Measurements from ENCODE around the gene RNF212. TPM values are rescaled to one million over a fixed set of nuclear protein-coding genes. Genes with fewer than 3 reads are reported as not detected.

Gene RNF212
- total and polyA plus RNA-seq, 9 of the 15 experiments (the other 6 are each of a cell fraction or from before 2014, with no cell fraction given) = 0.04 TPM; not detected in 8

DNA sequence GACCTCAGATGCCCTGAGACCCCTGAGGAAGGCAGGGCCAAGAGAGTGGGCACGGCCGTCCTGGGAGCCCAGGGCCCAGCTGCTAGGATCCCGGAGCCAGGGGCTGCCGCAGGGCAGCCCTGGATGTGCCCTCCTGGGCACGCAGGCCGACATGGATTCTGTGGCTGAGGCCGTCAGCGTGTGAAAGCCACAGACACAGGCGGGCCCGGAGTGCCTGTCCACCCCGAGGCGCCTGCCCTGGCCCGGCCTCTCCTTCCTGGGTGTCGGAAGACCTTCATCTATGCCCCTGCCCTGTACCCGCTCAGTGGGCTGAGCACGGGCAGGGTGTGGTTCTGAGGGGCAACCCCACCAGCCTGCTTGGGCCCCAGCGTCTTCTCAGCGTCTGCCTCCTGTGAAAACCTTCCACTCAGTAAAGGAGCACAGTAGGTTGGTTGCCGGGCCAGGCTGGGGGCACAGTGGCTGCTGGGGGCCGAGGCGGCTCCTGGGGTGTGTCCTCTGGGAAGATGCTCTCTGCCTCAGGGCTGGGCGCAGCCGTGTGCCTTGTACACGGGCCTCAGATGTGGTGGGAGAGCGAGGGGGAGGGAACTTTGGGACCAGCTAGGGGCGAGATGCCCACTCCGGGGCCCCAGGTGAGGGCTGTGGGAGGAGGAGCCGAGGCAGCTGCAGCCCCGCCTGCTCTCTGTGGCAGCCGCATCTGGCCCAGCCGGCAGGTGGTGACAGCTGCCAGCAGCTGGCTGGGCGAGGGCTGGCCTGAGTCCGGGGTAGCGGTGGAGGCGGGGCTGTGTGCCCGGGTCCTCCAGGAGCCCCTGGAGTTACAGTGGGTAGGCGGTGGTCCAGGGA, 81.2 kb downstream of the RNF212 start (continued):
- TF ChIP-seq, protein P1, sequence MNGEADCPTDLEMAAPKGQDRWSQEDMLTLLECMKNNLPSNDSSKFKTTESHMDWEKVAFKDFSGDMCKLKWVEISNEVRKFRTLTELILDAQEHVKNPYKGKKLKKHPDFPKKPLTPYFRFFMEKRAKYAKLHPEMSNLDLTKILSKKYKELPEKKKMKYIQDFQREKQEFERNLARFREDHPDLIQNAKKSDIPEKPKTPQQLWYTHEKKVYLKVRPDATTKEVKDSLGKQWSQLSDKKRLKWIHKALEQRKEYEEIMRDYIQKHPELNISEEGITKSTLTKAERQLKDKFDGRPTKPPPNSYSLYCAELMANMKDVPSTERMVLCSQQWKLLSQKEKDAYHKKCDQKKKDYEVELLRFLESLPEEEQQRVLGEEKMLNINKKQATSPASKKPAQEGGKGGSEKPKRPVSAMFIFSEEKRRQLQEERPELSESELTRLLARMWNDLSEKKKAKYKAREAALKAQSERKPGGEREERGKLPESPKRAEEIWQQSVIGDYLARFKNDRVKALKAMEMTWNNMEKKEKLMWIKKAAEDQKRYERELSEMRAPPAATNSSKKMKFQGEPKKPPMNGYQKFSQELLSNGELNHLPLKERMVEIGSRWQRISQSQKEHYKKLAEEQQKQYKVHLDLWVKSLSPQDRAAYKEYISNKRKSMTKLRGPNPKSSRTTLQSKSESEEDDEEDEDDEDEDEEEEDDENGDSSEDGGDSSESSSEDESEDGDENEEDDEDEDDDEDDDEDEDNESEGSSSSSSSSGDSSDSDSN (IDR thresholded peaks at IDR 0.05; ENCODE audit: borderline replicate concordance in 1 of 2, low read depth in 2 of 2, low read length in 2 of 2) = no peak
- no peak for TF ChIP-seq ESRRA (IDR thresholded peaks at IDR 0.05; ENCODE audit: borderline replicate concordance, low read depth)
- TF ChIP-seq SMARCB1 (IDR thresholded peaks at IDR 0.05; ENCODE audit: insufficient read length, low read depth) = no peak
- TF ChIP-seq BRD9 (IDR thresholded peaks at IDR 0.05; ENCODE audit: low read depth, partially characterized antibody) = no peak
- no peak for TF ChIP-seq STAT5A (IDR thresholded peaks at IDR 0.05; ENCODE audit: borderline replicate concordance, low read length)
- TF ChIP-seq ZBTB1 (CRISPR knock-in tag; IDR thresholded peaks at IDR 0.05; ENCODE audit: borderline replicate concordance, low read depth) = no peak
- TF ChIP-seq, protein P2, sequence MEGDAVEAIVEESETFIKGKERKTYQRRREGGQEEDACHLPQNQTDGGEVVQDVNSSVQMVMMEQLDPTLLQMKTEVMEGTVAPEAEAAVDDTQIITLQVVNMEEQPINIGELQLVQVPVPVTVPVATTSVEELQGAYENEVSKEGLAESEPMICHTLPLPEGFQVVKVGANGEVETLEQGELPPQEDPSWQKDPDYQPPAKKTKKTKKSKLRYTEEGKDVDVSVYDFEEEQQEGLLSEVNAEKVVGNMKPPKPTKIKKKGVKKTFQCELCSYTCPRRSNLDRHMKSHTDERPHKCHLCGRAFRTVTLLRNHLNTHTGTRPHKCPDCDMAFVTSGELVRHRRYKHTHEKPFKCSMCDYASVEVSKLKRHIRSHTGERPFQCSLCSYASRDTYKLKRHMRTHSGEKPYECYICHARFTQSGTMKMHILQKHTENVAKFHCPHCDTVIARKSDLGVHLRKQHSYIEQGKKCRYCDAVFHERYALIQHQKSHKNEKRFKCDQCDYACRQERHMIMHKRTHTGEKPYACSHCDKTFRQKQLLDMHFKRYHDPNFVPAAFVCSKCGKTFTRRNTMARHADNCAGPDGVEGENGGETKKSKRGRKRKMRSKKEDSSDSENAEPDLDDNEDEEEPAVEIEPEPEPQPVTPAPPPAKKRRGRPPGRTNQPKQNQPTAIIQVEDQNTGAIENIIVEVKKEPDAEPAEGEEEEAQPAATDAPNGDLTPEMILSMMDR (IDR thresholded peaks at IDR 0.05 in 2 of 3, conservative IDR thresholded peaks at IDR 0.05 in 1 of 3; ENCODE audit: insufficient read depth in 2 of 3, low read depth in 1 of 3, low read length in 3 of 3) = peak in 1 of 3 experiments; percentile 17; a peak in 1 of 6 replicates

All from K562 (cell line).